Measurements from ENCODE around the gene PPP1R8. TPM values are rescaled to one million over a fixed set of nuclear protein-coding genes. Genes with fewer than 3 reads are reported as not detected.
A peak's percentile ranks its signal among the peaks of the same experiment; 100 is the strongest.

PPP1R8 gene
- total and polyA plus RNA-seq, 10 of the 15 experiments (the other 5 are each of a cell fraction or from before 2014, with no cell fraction given) = 10.2 to 77.0 (median 53.0) TPM

DNA sequence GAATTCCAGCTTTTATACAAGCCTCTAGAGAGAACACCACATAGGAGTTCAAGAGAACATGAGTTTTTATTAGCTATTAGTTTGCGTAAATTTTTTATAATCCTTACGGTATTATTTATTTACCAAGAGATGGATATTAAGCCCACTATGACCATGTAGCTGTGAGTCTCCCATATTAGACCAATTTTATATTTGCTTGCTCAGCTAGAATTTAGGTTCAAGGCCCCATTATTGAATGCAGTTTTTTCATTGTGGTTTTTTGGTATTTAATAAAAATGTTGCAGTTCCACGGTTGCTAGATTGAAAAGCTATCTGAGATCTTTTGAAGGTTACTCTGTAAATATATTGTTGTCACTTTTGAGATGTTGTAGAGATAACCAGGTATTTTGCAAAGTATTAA lies 2.9 kb downstream of the PPP1R8 start:
- ATAC-seq = no peak
- POLR2A ChIA-PET = interaction anchor here (0.6 to 1.4 kb wide), 3 partner anchors 9 to 891 kb away, joined by 3 to 4 read pairs (median 3); partner anchors contain the start of gene STX12

DNA sequence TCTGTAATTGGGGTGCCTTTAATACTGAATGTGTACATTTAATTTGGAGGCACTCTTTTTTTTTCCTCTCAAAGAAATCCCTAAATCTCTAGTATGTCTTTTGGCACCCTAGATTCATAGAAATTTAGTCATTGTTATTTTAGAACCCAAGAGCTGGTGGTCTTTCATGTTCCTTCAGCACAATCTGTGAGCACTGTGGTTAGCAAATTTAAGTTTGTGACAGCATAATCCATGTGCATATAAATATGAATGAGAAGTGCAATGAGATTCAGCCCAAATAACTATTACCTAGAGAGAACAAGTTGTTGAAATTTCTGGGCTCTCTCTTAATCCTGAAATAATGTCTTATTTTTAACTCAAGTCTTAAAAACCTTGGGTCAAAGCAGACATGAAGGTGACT lies 4.5 kb downstream of the PPP1R8 start:
- 0 out of 2 replicates have a peak overlapping the region, but pooled peaks have one; percentile 24 for H3K4me3 ChIP-seq
- SMC1A ChIA-PET (ENCODE audit: uncharacterized antibody, unreplicated experiment) = interaction anchor here (0.8 to 4.7 kb wide), 6 partner anchors 13 to 278 kb away, joined by 3 to 35 read pairs (median 4); partner anchors contain the start of gene STX12
- no peak overlapping the region for H2AFZ ChIP-seq (ENCODE audit: control insufficient read depth, low read depth, low read length)
- H3K79me2 ChIP-seq (ENCODE audit: control insufficient read depth, insufficient read depth, low read length) = peaks cover 49% of the 10 kb centered on the region
- no TSS peak for BruUV-seq (replicated peaks)
- RAD21 ChIA-PET (ENCODE audit: unreplicated experiment) = interaction anchor here (1.2 to 2.2 kb wide), 3 partner anchors 109 to 166 kb away, joined by 3 to 6 read pairs (median 4); partner anchors contain the start of genes FAM76A and IFI6
- no peak overlapping the region for H3K4me2 ChIP-seq (ENCODE audit: control insufficient read depth, insufficient read depth)
- H3K4me1 ChIP-seq (ENCODE audit: control insufficient read depth, insufficient read depth, low read length) = no peaks in the 10 kb centered on the region
- no peaks in the 10 kb centered on the region for H4K20me1 ChIP-seq (ENCODE audit: control insufficient read depth, insufficient read depth)
- ATAC-seq (no peak), DNase-seq (ENCODE audit: low read depth, low spot score) (no peak), FAIRE-seq (no peak)
- POLR2A ChIA-PET = interaction anchor here (0.6 to 1.0 kb wide), 3 partner anchors 31 to 841 kb away, joined by 3 to 4 read pairs (median 3); no protein-coding TSS in a partner anchor
- in situ Hi-C loops (cut with MboI) = no loop called here
- no peak overlapping the region for H3K27ac ChIP-seq (ENCODE audit: control insufficient read depth, insufficient read depth)
- intact Hi-C loops (cut with micrococcal nuclease; ENCODE audit: unreplicated experiment) = loop anchor here (10.0 kb wide), 1 partner anchor 110 kb away; the partner anchor contains the start of gene FAM76A
- H3K9me3 ChIP-seq (replicated peaks; ENCODE audit: control insufficient read depth, insufficient read depth, low read length) = no peaks in the 10 kb centered on the region
- H3K36me3 ChIP-seq (ENCODE audit: control insufficient read depth in 2 of 2, insufficient read depth in 2 of 2, low read length in 1 of 2) = peaks cover 2 to 17% of the 10 kb centered on the region in 2 experiments
- TF ChIP-seq RCOR1 (conservative IDR thresholded peaks at IDR 0.05; ENCODE audit: low read depth, low read length) (no peak), ZSCAN29 (IDR thresholded peaks at IDR 0.05) (no peak), BHLHE40 (IDR thresholded peaks at IDR 0.05; ENCODE audit: borderline replicate concordance in 1 of 2, low read depth in 2 of 2, low read length in 1 of 2) (no peak), PML (IDR thresholded peaks at IDR 0.05; ENCODE audit: low read length) (no peak), MTA3 (IDR thresholded peaks at IDR 0.05; ENCODE audit: borderline replicate concordance, low read length) (no peak), NFYB (IDR thresholded peaks at IDR 0.05; ENCODE audit: insufficient read depth, low read depth, low read length) (no peak), NFIC (IDR thresholded peaks at IDR 0.05; ENCODE audit: low read depth, low read length) (no peak)
- no peaks in the 10 kb centered on the region for H3K27me3 ChIP-seq (replicated peaks in 1 of 2; ENCODE audit: control insufficient read depth in 2 of 2, insufficient read depth in 2 of 2, low read length in 1 of 2)
- no peak overlapping the region for H3K9ac ChIP-seq (ENCODE audit: control insufficient read depth, insufficient read depth, low read length)
- CTCF ChIA-PET = interaction anchor here (0.8 to 2.1 kb wide), 3 partner anchors 164 to 241 kb away, joined by 3 to 8 read pairs (median 4); no protein-coding TSS in a partner anchor

More for the DNA sequence above, 2.9 kb downstream of the PPP1R8 start:
- in situ Hi-C loops (cut with MboI) = no loop called here
- FAIRE-seq (no peak), DNase-seq (ENCODE audit: low read depth, low spot score) (no peak)
- Histone ChIP-seq H3K9ac (ENCODE audit: control insufficient read depth, insufficient read depth, low read length) (no peak overlapping the region), H2AFZ (ENCODE audit: control insufficient read depth, low read depth, low read length) (no peak overlapping the region), H3K4me3 (no peak overlapping the region), H3K36me3 (ENCODE audit: control insufficient read depth in 2 of 2, insufficient read depth in 2 of 2, low read length in 1 of 2) (peaks cover 0 to 4% of the 10 kb centered on the region in 2 experiments; a peak in 2 of 4 replicates), H3K27me3 (replicated peaks in 1 of 2; ENCODE audit: control insufficient read depth in 2 of 2, insufficient read depth in 2 of 2, low read length in 1 of 2) (no peaks in the 10 kb centered on the region), H3K79me2 (ENCODE audit: control insufficient read depth, insufficient read depth, low read length) (peaks cover 49% of the 10 kb centered on the region), H4K20me1 (ENCODE audit: control insufficient read depth, insufficient read depth) (no peaks in the 10 kb centered on the region), H3K27ac (ENCODE audit: control insufficient read depth, insufficient read depth) (no peak overlapping the region), H3K4me1 (ENCODE audit: control insufficient read depth, insufficient read depth, low read length) (no peaks in the 10 kb centered on the region), H3K4me2 (ENCODE audit: control insufficient read depth, insufficient read depth) (no peak overlapping the region), H3K9me3 (replicated peaks; ENCODE audit: control insufficient read depth, insufficient read depth, low read length) (no peaks in the 10 kb centered on the region)
- SMC1A ChIA-PET (ENCODE audit: uncharacterized antibody, unreplicated experiment) = interaction anchor here (1.0 to 4.7 kb wide), 7 partner anchors 12 to 164 kb away, joined by 3 to 35 read pairs (median 4); partner anchors contain the start of genes IFI6 and STX12
- CTCF ChIA-PET = interaction anchor here (0.8 to 4.8 kb wide), 8 partner anchors 7 to 227 kb away, joined by 3 to 32 read pairs (median 4); partner anchors contain the start of gene IFI6
- TF ChIP-seq CREM (IDR thresholded peaks at IDR 0.05; ENCODE audit: low read depth) (no peak), CBX3 (IDR thresholded peaks at IDR 0.05; ENCODE audit: borderline replicate concordance, low read depth) (no peak), RB1 (IDR thresholded peaks at IDR 0.05; ENCODE audit: borderline replicate concordance) (no peak)
- TF ChIP-seq, protein P1, sequence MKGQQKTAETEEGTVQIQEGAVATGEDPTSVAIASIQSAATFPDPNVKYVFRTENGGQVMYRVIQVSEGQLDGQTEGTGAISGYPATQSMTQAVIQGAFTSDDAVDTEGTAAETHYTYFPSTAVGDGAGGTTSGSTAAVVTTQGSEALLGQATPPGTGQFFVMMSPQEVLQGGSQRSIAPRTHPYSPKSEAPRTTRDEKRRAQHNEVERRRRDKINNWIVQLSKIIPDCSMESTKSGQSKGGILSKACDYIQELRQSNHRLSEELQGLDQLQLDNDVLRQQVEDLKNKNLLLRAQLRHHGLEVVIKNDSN (IDR thresholded peaks at IDR 0.05; ENCODE audit: borderline replicate concordance, extremely low read length, insufficient read depth, low read depth, low read length) = no peak
- 96% methylated on average over 3 of the region's 3 CpGs for whole genome bisulfite sequencing (ENCODE audit: insufficient coverage, insufficient replicate concordance, low lambda C conversion rate, missing lambda C conversion rate)
- RAD21 ChIA-PET (ENCODE audit: unreplicated experiment) = interaction anchor here (0.9 to 2.2 kb wide), 5 partner anchors 61 to 170 kb away, joined by 3 to 8 read pairs (median 3); partner anchors contain the start of genes FAM76A, IFI6 and STX12
- intact Hi-C loops (cut with micrococcal nuclease; ENCODE audit: unreplicated experiment) = loop anchor here (5.0 to 10.0 kb wide), 2 partner anchors 109 to 161 kb away; partner anchors contain the start of genes FAM76A and IFI6
- BruUV-seq (replicated peaks) = no TSS peak
